Measurements from ENCODE around the gene ANKRD9. TPM values are rescaled to one million over a fixed set of nuclear protein-coding genes. Genes with fewer than 3 reads are reported as not detected.

ANKRD9 gene, protein sequence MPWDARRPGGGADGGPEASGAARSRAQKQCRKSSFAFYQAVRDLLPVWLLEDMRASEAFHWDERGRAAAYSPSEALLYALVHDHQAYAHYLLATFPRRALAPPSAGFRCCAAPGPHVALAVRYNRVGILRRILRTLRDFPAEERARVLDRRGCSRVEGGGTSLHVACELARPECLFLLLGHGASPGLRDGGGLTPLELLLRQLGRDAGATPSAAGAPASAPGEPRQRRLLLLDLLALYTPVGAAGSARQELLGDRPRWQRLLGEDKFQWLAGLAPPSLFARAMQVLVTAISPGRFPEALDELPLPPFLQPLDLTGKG
- total RNA-seq: 22.1 to 23.9 TPM (median 22.7 TPM) in 3 replicates

DNA sequence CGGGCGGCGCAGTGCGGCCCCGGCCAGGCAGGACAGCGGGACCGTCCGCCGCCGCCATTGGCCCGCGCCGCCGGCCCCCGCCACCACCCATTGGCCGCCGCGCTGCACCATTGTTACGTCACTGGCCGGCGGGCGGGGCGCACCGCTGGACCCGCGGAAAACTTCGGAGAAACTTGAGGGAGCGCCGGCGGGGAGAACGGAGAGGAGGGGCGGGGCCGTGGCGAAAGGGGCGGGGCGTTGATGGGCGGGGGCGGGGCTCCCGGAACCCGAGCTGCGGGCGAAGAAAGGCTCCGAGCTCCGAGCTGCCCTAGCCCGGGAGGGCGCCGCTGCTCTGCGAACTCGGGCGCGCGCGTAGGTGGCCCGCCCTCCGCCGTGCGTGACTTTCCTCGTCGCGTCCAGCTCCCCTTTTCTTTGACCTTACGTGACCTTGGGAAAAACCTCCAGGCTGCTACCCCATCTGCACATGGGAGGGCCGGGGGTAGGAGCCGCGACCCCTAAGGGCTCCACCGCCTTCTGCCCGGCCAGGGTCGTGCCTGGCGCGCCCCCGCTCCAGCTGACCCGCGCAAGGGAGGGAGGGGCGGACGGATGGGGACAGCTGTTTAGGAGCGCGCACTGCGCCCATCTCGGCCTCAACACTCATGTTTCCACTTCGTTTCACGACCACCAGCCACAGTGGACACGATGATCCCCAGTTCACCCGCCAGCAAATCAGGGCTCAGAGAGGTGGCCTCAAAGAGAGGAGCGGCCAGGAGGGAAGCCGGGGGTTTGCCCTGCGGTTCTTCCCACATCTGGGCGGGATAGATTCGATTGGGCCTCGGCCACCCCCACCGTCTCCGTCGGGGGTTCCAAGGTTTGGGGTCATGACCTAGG is at the start of gene ANKRD9:
Gene ANKRD9 (minus strand): TSS at position 31 of the 870 bp plus-strand sequence. CDS start 1,887 bp downstream, outside the sequence.
- H3K27ac Mint-ChIP-seq: peak within 1 kb of the TSS; percentile 72
- TF ChIP-seq, protein P1, sequence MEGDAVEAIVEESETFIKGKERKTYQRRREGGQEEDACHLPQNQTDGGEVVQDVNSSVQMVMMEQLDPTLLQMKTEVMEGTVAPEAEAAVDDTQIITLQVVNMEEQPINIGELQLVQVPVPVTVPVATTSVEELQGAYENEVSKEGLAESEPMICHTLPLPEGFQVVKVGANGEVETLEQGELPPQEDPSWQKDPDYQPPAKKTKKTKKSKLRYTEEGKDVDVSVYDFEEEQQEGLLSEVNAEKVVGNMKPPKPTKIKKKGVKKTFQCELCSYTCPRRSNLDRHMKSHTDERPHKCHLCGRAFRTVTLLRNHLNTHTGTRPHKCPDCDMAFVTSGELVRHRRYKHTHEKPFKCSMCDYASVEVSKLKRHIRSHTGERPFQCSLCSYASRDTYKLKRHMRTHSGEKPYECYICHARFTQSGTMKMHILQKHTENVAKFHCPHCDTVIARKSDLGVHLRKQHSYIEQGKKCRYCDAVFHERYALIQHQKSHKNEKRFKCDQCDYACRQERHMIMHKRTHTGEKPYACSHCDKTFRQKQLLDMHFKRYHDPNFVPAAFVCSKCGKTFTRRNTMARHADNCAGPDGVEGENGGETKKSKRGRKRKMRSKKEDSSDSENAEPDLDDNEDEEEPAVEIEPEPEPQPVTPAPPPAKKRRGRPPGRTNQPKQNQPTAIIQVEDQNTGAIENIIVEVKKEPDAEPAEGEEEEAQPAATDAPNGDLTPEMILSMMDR (IDR thresholded peaks at IDR 0.05; ENCODE audit: unreplicated experiment): no peak
- DNase-seq (ENCODE audit: low spot score in 2 of 2, unreplicated experiment in 2 of 2): peak; percentile 96
- H3K4me1 Mint-ChIP-seq: peaks cover 14% of the 10 kb centered on the region
- H3K9me3 Mint-ChIP-seq: no peaks in the 10 kb centered on the region
- H3K4me3 Mint-ChIP-seq: peak within 1 kb of the TSS; percentile 77
- no peaks in the 10 kb centered on the region for H3K27me3 Mint-ChIP-seq (ENCODE audit: low read depth)
- peaks cover 4% of the 10 kb centered on the region for H3K36me3 Mint-ChIP-seq

DNA sequence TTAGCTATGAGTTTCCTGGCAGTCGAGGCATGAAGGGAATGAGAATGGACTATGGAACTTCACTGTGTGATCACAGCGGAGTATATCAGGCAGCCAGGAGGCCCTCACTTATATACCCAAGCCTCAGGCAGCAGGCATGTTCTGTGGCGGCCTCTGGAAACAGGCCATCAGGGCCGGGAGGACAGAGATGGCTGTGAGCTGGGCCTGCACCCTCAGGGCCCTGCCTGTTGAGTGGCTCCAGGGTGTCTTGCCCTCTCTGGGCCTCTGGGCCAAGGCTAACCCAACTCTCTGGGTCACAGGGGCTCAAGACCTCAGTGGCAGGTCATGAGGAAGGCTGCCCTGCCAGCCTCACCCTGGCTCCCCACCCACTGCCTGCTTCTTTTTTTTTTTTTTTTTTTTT is 49.0 kb upstream of the ANKRD9 start:
- Mint-ChIP-seq H3K27ac (no peak overlapping the region), H3K27me3 (ENCODE audit: low read depth) (no peaks in the 10 kb centered on the region), H3K9me3 (no peaks in the 10 kb centered on the region), H3K4me3 (no peak overlapping the region), H3K4me1 (peaks cover 2% of the 10 kb centered on the region), H3K36me3 (no peaks in the 10 kb centered on the region)
- TF ChIP-seq, protein P1 (IDR thresholded peaks at IDR 0.05; ENCODE audit: unreplicated experiment): no peak
- DNase-seq (ENCODE audit: low spot score in 2 of 2, unreplicated experiment in 2 of 2): no peak

DNA sequence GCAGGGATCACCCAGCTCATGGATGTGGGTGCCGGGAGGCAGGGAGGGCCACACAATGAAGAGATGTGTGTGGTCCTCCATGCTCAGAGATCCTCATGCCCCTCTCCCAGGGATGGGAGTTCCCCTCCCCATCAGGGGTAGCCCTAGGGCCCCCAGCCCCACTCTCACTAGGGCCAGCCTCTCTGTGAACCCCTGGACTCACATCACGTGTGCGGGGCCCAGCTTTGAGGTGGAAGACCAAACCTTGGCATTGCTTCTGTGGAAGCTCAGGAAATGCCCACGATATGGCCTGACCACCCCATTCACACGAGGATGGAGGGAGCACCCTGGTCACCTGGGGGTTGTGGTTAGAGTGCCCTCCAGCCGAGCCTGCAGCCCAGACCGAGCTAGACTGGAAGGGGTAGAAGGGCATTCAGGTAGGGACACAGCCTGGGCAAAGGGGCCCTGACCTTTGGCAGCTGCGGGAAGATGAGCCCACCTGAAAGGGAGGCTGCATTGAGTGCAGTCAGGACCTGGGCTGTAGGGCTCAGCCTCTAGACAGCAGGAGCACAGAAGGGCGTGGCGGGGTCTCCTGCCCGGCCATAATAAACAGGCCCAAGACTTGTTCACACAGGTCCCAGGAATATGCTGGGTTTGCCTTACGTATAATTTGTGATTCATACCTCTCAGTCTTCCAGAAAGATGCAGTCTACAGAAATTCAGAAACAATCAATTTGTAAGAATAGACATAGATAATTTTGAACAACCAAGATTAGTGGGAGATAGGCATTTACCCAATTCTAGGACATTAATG is 48.1 kb upstream of the ANKRD9 start:
- TF ChIP-seq, protein P1 (IDR thresholded peaks at IDR 0.05; ENCODE audit: unreplicated experiment): no peak
- no peak overlapping the region for H3K4me3 Mint-ChIP-seq
- H3K27me3 Mint-ChIP-seq (ENCODE audit: low read depth): no peaks in the 10 kb centered on the region
- no peaks in the 10 kb centered on the region for H3K9me3 Mint-ChIP-seq
- H3K4me1 Mint-ChIP-seq: peaks cover 7% of the 10 kb centered on the region
- H3K36me3 Mint-ChIP-seq: no peaks in the 10 kb centered on the region
- DNase-seq (ENCODE audit: low spot score in 2 of 2, unreplicated experiment in 2 of 2): no peak
- H3K27ac Mint-ChIP-seq: no peak overlapping the region

GRCh38 chr14:102556098-102556677 is 46.6 kb upstream of the ANKRD9 start:
- DNase-seq (ENCODE audit: low spot score in 2 of 2, unreplicated experiment in 2 of 2): no peak
- Mint-ChIP-seq H3K4me1 (peaks cover 15% of the 10 kb centered on the region), H3K9me3 (no peaks in the 10 kb centered on the region), H3K4me3 (no peak overlapping the region), H3K27ac (no peak overlapping the region), H3K27me3 (ENCODE audit: low read depth) (no peaks in the 10 kb centered on the region), H3K36me3 (no peaks in the 10 kb centered on the region)
- TF ChIP-seq, protein P1 (IDR thresholded peaks at IDR 0.05; ENCODE audit: unreplicated experiment): no peak
